Esophagus squamous epithelium (tissue), 5 donors: ENCODE data around the gene TEX35. TPM values are rescaled to one million over a fixed set of nuclear protein-coding genes. Genes with fewer than 3 reads are reported as not detected.

ENCODE experiments used
- DNase-seq: peaks from one replicate; lab custom pipeline; 2025; lab: John Stamatoyannopoulos, UW
- H3K27ac ChIP-seq, 4 donors: fragments of 200-600 bp; sonication (generic); one replicate each; pipeline ENCODE4 v1.5.1; 2016 to 2019; ENCODE audit warnings: mild to moderate bottlenecking in 1 of 4
- H3K27me3 ChIP-seq, 4 donors: fragments of 200-600 bp; sonication (generic); 1 replicate in 3 of 4; 2 replicates in 1 of 4; pipeline versions ENCODE4 v1.5.1 to v1.6.0; 2017 to 2021; ENCODE audit warnings: antibody characterized with exemption in 1 of 4
- H3K36me3 ChIP-seq, 3 donors: fragments of 200-600 bp; sonication (generic); one replicate each; pipeline ENCODE4 v1.5.1; 2016 to 2019
- H3K4me1 ChIP-seq, 3 donors: fragments of 200-600 bp; sonication (generic); one replicate each; pipeline ENCODE4 v1.5.1; 2017 to 2019
- H3K4me3 ChIP-seq, 4 donors: fragments of 200-600 bp; sonication (generic); 1 replicate in 3 of 4; 2 replicates in 1 of 4; pipeline ENCODE4 v1.5.1; 2016 to 2019; ENCODE audit warnings: mild to moderate bottlenecking in 2 of 4, moderate library complexity in 1 of 4
- H3K9me3 ChIP-seq, 3 donors: fragments of 200-600 bp; sonication (generic); one replicate each; pipeline ENCODE4 v1.5.1; 2016 to 2019
- POLR2A ChIP-seq, 4 donors: fragments of 450-650 bp; IDR thresholded peaks; one replicate each; pipeline ENCODE4 v1.6.1; 2017; ENCODE audit warnings: antibody characterized with exemption in 4 of 4, mild to moderate bottlenecking in 4 of 4, moderate library complexity in 3 of 4
- WGBS, 2 donors: methylation state at CpG; one replicate each; pipeline ENCODE4 v1.1.5; 2018; 5-methylcytosine and 5-hydroxymethylcytosine counted together
- intact Hi-C: fragments of 100-400 bp; cut with DNase I; formaldehyde crosslinking; loops from one replicate; pipeline ENCODE4 v1.15.0; 2022
- total RNA-seq, 4 donors: library from RNA; depleted of rRNA; stranded (reverse); fragments of >200 nt; gene quantifications; one replicate each; pipeline ENCODE4 v1.1.0, GENCODE V29; 2016
- TF ChIP-seq, protein P1 (sequence below), 6 experiments: fragments of 450-650 bp in 4 of 6; fragments of 200-600 bp in 2 of 6; sonication (generic) in 2 of 6; IDR thresholded peaks; one replicate each; pipeline ENCODE4 v1.5.1; 2016 to 2019; ENCODE audit warnings: antibody characterized with exemption in 6 of 6, mild to moderate bottlenecking in 4 of 6, moderate library complexity in 4 of 6
- donor health status: DM: yes; HTN: yes; CAD: no.

Gene TEX35
- total RNA-seq = not detected

DNA sequence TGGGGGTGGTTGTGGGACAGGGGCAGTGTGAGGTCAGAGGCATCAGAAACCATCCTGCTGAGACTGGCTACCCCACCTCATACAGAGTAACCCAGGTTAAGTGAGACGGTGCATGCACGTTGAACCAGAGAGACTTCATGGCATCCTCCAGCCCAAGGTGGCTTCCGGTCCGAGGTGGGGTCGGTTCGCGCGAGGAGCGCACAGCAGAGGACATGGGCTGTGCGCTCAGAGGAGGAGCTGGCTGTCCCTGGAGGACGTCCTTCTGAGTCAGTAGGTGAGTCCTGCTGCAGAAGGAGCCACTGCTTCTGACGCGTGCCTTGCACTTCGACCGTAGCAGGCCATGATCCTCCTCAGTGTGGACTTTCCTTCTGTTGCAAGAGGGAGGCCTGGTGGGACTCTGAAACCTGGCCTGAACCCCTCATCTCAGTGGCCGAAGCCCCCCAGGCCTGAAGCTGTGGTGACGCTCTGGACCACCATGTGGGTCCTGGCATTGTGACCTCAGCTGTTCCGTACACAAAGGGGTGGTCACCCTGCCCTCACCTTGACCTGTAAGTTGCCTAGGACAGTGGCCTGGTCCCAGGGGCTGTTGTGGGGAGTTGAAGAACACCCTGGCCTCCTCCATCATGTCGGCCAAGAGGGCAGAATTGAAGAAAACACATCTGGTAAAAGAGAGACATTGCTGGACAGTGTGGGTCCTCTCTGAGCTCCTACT lies at the start of gene TEX35:
Gene TEX35 (plus strand): TSS at position 544 of the 712 bp plus-strand sequence. CDS start 80 bp downstream, at position 624.
- DNase-seq = no peak
- WGBS, 2 donors = 91 to 97% methylated on average over 13 to 15 of the region's 19 CpGs
- H3K27ac ChIP-seq = no peak within 1 kb of the TSS
- H3K9me3 ChIP-seq = no peaks in the 10 kb centered on the region
- no peak within 1 kb of the TSS for H3K4me3 ChIP-seq
- intact Hi-C loops = no loop called here
- TF ChIP-seq POLR2A (IDR thresholded peaks at IDR 0.05) = no peak
- TF ChIP-seq, protein P1, sequence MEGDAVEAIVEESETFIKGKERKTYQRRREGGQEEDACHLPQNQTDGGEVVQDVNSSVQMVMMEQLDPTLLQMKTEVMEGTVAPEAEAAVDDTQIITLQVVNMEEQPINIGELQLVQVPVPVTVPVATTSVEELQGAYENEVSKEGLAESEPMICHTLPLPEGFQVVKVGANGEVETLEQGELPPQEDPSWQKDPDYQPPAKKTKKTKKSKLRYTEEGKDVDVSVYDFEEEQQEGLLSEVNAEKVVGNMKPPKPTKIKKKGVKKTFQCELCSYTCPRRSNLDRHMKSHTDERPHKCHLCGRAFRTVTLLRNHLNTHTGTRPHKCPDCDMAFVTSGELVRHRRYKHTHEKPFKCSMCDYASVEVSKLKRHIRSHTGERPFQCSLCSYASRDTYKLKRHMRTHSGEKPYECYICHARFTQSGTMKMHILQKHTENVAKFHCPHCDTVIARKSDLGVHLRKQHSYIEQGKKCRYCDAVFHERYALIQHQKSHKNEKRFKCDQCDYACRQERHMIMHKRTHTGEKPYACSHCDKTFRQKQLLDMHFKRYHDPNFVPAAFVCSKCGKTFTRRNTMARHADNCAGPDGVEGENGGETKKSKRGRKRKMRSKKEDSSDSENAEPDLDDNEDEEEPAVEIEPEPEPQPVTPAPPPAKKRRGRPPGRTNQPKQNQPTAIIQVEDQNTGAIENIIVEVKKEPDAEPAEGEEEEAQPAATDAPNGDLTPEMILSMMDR (IDR thresholded peaks at IDR 0.05) = no peak
- no peaks in the 10 kb centered on the region for H3K36me3 ChIP-seq
- H3K27me3 ChIP-seq = no peaks in the 10 kb centered on the region
- peaks cover 7 to 14% (median 8%) of the 10 kb centered on the region in 3 donors for H3K4me1 ChIP-seq

DNA sequence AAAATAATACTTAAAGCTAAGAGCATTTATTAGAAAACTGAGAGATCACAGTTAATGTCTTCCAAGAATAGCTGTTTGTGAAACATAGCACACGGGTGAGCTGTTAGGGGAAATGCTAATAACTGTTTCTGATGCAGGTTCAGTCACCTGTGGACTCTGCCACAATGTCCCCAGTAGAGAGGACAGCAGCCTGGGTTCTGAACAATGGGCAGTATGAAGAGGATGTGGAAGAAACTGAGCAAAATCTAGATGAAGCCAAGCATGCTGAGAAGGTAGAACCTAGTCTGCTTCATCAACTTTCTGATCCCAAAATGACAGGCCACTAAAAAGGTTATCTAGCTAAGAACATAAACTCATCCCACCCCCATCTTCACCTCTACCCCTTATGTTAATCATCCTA lies 48.8 kb upstream of the TEX35 start:
- H3K9me3 ChIP-seq = no peaks in the 10 kb centered on the region
- peaks cover 0 to 7% (median 0%) of the 10 kb centered on the region in 3 donors for H3K4me1 ChIP-seq
- H3K36me3 ChIP-seq = peaks cover 0 to 40% (median 8%) of the 10 kb centered on the region in 3 donors
- H3K4me3 ChIP-seq = no peak overlapping the region
- no peaks in the 10 kb centered on the region for H3K27me3 ChIP-seq
- H3K27ac ChIP-seq = no peak overlapping the region
- DNase-seq = no peak
- TF ChIP-seq POLR2A (IDR thresholded peaks at IDR 0.05) = no peak
- TF ChIP-seq, protein P1 (IDR thresholded peaks at IDR 0.05) = no peak
- 65 to 82% methylated on average over 1 of the region's 1 CpG for WGBS, 2 donors
- intact Hi-C loops = no loop called here

DNA sequence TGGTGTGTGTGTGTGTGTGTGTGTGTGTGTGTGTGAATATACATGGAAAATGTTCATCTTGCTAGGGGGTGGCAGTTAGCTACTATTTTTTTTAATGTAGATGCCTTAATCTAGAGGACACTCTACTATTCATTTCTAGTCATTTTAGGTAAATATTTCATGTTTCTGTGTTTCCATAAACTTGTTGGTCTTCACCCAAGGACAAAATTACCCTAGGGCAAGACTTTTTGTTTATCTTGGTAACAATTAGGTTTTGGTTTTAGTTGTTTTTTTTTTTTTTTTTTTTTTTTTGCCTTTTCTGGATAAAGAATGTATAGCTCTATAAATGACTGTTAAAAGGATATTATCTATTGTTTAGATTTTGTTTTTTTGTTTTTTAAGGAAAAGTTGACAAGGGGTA lies 48.3 kb upstream of the TEX35 start:
- no peaks in the 10 kb centered on the region for H3K27me3 ChIP-seq
- peaks cover 0 to 41% (median 8%) of the 10 kb centered on the region in 3 donors for H3K36me3 ChIP-seq
- DNase-seq = no peak
- no peaks in the 10 kb centered on the region for H3K9me3 ChIP-seq
- intact Hi-C loops = no loop called here
- H3K27ac ChIP-seq = peak overlapping the region in 1 of 4 donors; percentile 4
- TF ChIP-seq, protein P1 (IDR thresholded peaks at IDR 0.05) = no peak
- TF ChIP-seq POLR2A (IDR thresholded peaks at IDR 0.05) = no peak
- H3K4me1 ChIP-seq = peaks cover 0 to 7% (median 0%) of the 10 kb centered on the region in 3 donors
- H3K4me3 ChIP-seq = no peak overlapping the region

DNA sequence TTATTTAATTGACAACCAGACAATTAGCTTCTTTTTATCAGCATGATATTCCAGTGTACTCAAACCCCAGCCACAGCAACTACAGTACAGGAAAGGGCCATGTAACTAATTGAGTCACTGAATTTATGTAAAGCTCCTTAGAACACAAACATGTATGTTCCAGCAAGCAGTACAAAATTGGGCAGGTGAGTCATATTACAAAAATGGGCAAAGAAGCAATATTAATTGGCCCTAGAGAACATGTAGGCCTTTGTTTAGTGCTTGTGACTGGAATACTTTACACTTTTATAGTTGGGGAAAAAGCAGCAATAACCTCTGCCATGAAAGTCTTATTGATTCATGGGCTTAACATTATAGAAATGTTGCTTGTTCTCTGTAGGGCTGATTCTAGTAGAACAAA lies 47.9 kb upstream of the TEX35 start:
- Histone ChIP-seq H3K36me3 (peaks cover 0 to 44% (median 8%) of the 10 kb centered on the region in 3 donors), H3K4me1 (peaks cover 0 to 7% (median 0%) of the 10 kb centered on the region in 3 donors), H3K27ac (peak overlapping the region in 1 of 4 donors; percentile 4), H3K9me3 (no peaks in the 10 kb centered on the region), H3K27me3 (no peaks in the 10 kb centered on the region), H3K4me3 (no peak overlapping the region)
- intact Hi-C loops = no loop called here
- no peak for TF ChIP-seq POLR2A (IDR thresholded peaks at IDR 0.05)
- TF ChIP-seq, protein P1 (IDR thresholded peaks at IDR 0.05) = no peak
- no peak for DNase-seq

DNA sequence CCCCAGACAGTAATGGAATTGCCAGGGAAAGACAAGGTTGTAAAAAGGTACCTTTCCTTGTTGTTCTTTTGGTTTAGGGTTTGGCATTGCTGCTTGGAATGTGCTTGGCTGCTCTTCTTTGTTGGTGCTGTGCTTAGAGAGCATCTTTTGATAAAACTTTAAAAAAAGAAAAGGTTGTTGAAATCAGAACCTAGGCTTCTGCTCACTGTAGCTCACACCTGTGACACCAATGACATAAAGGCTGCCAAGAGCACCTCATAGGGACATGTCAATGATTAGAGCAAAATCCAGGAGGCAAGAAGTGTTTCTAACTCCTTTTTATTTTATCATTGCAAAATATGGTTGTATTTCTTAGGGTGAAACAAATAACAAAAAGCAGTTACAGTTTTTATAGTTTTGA lies 45.1 kb upstream of the TEX35 start:
- peaks cover 0 to 70% (median 8%) of the 10 kb centered on the region in 3 donors for H3K36me3 ChIP-seq
- no peak overlapping the region for H3K4me3 ChIP-seq
- H3K4me1 ChIP-seq = peaks cover 0 to 7% (median 0%) of the 10 kb centered on the region in 3 donors
- H3K9me3 ChIP-seq = no peaks in the 10 kb centered on the region
- TF ChIP-seq, protein P1 (IDR thresholded peaks at IDR 0.05) = no peak
- no peak for TF ChIP-seq POLR2A (IDR thresholded peaks at IDR 0.05)
- intact Hi-C loops = no loop called here
- no peak for DNase-seq
- no peaks in the 10 kb centered on the region for H3K27me3 ChIP-seq
- H3K27ac ChIP-seq = no peak overlapping the region
